ENCODE results near the gene ZNF385B.

- TF ChIP-seq CTCF (IDR thresholded peaks at IDR 0.05) (no peak), EZH2 (IDR thresholded peaks at IDR 0.05; ENCODE audit: borderline replicate concordance, insufficient read depth, low read depth, low read length, poor library complexity, severe bottlenecking) (no peak)
These were observed 21.7 kb upstream of the ZNF385B start for GRCh38 chr2:179882851-179883806.

All from B cell (primary cell).